Adrenal gland (tissue), 12 donors: Measurements from ENCODE around the gene STC2. TPM values are rescaled to one million over a fixed set of nuclear protein-coding genes. Genes with fewer than 3 reads are reported as not detected.
A peak's percentile ranks its signal among the peaks of the same experiment; 100 is the strongest.

ENCODE experiments used
- DNase-seq, 7 donors: peaks; one replicate each; pipeline ENCODE4 v3.0.0-alpha.2; 2019 to 2020
- H3K27ac ChIP-seq, 5 donors: fragments of 200-600 bp; sonication (generic) in 4 of 5; 1 replicate in 3 of 5; 2 replicates in 2 of 5; pipeline versions ENCODE4 v1.5.1 to v1.8.0; 2016 to 2020; ENCODE audit warnings: mild to moderate bottlenecking in 1 of 5
- H3K27me3 ChIP-seq: fragments of 200-600 bp; 2 replicates; pipeline ENCODE4 v1.8.0; 2021
- H3K36me3 ChIP-seq, 2 donors: fragments of 200-600 bp; replicated peaks in 1 of 2; 1 replicate in 1 of 2; 2 replicates in 1 of 2; pipeline versions ENCODE4 v1.5.1 to v1.8.0; 2018 to 2022
- H3K4me1 ChIP-seq, 2 donors: fragments of 200-600 bp; replicated peaks in 1 of 2; 1 replicate in 1 of 2; 2 replicates in 1 of 2; pipeline versions ENCODE4 v1.5.1 to v1.8.0; 2018 to 2021
- H3K4me3 ChIP-seq, 4 donors: fragments of 200-600 bp; sonication (generic) in 3 of 4; one replicate each; pipeline ENCODE4 v1.5.1; 2016 to 2018
- H3K9me3 ChIP-seq, 3 donors: fragments of 200-600 bp; sonication (generic) in 1 of 3; replicated peaks in 1 of 3; 1 replicate in 2 of 3; 2 replicates in 1 of 3; pipeline versions ENCODE4 v1.5.1 to v1.8.0; 2016 to 2021
- POLR2A ChIP-seq, 2 donors: fragments of 450-650 bp; IDR thresholded peaks; one replicate each; pipeline ENCODE4 v1.6.1; 2017; ENCODE audit warnings: antibody characterized with exemption in 2 of 2, mild to moderate bottlenecking in 2 of 2, moderate library complexity in 1 of 2
- WGBS, 4 donors: extraction: QIAGEN DNeasy Blood & Tissue Kit in 2 of 4; methylation state at CpG; one replicate each; pipeline versions ENCODE4 v1.1.5 to v1.1.7; 2013 to 2017; 5-methylcytosine and 5-hydroxymethylcytosine counted together
- intact Hi-C, 2 donors: fragments of 100-400 bp; cut with DNase I; formaldehyde crosslinking; loops; one replicate each; pipeline versions ENCODE4 v1.14.1 to v1.15.0; 2022 to 2023
- polyA plus RNA-seq, 3 donors: library from polyadenylated mRNA; stranded (reverse); fragments of 200-250 nt in 2 of 3; fragments of 350-450 nt in 1 of 3; fragmentation: Illumina TruSeq in 1 of 3; extraction: RNeasy Lipid Tissue Mini Kit (QIAGEN cat#74804) in 1 of 3; gene quantifications; one replicate each; pipeline ENCODE4 v1.2.3, GENCODE V29; 2013 to 2014
- total RNA-seq, 9 donors: library from RNA; depleted of rRNA in 4 of 9; stranded (reverse); fragments of >200 nt in 4 of 9; fragments of 120-200 nt in 1 of 9; fragmentation: NEBNext Ultra II Directional in 1 of 9; extraction: Animal tissue kit (Norgen Biotek cat#: 25700) in 1 of 9; gene quantifications; one replicate each; pipeline versions ENCODE4 v1.1.0 to v1.2.4, GENCODE V29; 2013 to 2023
- TF ChIP-seq, protein P1 (sequence below), 6 experiments: fragments of 450-650 bp in 4 of 6; fragments of 200-600 bp in 2 of 6; sonication (generic) in 1 of 6; IDR thresholded peaks; 1 replicate in 5 of 6; 2 replicates in 1 of 6; pipeline versions ENCODE4 v1.5.1 to v1.8.0; 2016 to 2021; ENCODE audit warnings: antibody characterized with exemption in 6 of 6, mild to moderate bottlenecking in 2 of 6, moderate library complexity in 1 of 6
- donor health status: healthy with polysubstance abuse.
- donor health status: Bipolar disorder and iron deficiency.
- donor health status: DM: yes; HTN: yes; CAD: no.
- donor health status: DM: no; HTN: no; CAD: no.
- donor health status: DM: no; HTN: no; CAD: no.
- donor health status: DM: yes; HTN: yes; CAD: no.

Gene STC2
- total and polyA plus RNA-seq, 12 donors: 0.28 to 3.5 (median 1.0) TPM

DNA sequence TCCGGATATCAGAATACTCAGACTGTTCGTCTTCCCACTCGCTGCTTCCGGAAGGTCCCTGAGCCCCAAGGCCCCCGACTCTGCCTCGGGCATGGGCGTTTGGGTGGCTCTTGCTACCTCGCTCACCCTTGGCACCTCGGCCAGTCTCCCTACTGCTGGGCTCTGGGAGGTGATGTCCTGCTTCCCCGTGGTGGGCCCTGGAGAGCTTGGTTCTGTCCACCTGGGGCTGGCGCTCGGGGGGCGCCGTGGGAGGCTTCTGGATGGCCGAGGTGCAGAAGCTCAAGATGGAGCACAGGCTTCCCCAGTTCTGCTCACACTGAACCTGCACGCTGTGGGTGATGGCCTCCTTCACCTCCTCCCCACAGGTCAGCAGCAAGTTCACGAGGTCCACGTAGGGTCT, 10.4 kb downstream of the STC2 start:
- no peaks in the 10 kb centered on the region for H3K9me3 ChIP-seq
- intact Hi-C loops: no loop called here
- no peak overlapping the region for H3K4me3 ChIP-seq
- TF ChIP-seq, protein P1, sequence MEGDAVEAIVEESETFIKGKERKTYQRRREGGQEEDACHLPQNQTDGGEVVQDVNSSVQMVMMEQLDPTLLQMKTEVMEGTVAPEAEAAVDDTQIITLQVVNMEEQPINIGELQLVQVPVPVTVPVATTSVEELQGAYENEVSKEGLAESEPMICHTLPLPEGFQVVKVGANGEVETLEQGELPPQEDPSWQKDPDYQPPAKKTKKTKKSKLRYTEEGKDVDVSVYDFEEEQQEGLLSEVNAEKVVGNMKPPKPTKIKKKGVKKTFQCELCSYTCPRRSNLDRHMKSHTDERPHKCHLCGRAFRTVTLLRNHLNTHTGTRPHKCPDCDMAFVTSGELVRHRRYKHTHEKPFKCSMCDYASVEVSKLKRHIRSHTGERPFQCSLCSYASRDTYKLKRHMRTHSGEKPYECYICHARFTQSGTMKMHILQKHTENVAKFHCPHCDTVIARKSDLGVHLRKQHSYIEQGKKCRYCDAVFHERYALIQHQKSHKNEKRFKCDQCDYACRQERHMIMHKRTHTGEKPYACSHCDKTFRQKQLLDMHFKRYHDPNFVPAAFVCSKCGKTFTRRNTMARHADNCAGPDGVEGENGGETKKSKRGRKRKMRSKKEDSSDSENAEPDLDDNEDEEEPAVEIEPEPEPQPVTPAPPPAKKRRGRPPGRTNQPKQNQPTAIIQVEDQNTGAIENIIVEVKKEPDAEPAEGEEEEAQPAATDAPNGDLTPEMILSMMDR (IDR thresholded peaks at IDR 0.05): no peak
- TF ChIP-seq POLR2A (IDR thresholded peaks at IDR 0.05): no peak
- H3K4me1 ChIP-seq: peaks cover 0 to 9% of the 10 kb centered on the region in 2 donors
- no peak overlapping the region for H3K27ac ChIP-seq
- peak in 1 of 7 donors; percentile 25 for DNase-seq
- H3K27me3 ChIP-seq: peaks cover 14% of the 10 kb centered on the region
- 83 to 91% (median 90%) methylated on average over 12 to 18 of the region's 18 CpGs for WGBS, 4 donors
- H3K36me3 ChIP-seq: no peaks in the 10 kb centered on the region

- H3K36me3 ChIP-seq: no peaks in the 10 kb centered on the region
- 89 to 92% (median 91%) methylated on average over 23 of the region's 23 CpGs for WGBS, 4 donors
- DNase-seq: peak in 1 of 7 donors; percentile 25
- peaks cover 0 to 9% of the 10 kb centered on the region in 2 donors for H3K4me1 ChIP-seq
- no peak for TF ChIP-seq POLR2A (IDR thresholded peaks at IDR 0.05)
- TF ChIP-seq, protein P1 (IDR thresholded peaks at IDR 0.05): no peak
- intact Hi-C loops: no loop called here
- no peak overlapping the region for H3K4me3 ChIP-seq
- peaks cover 14% of the 10 kb centered on the region for H3K27me3 ChIP-seq
- no peaks in the 10 kb centered on the region for H3K9me3 ChIP-seq
- H3K27ac ChIP-seq: no peak overlapping the region
Measured at GRCh38 chr5:173317091-173317730, 11.0 kb downstream of the STC2 start.

DNA sequence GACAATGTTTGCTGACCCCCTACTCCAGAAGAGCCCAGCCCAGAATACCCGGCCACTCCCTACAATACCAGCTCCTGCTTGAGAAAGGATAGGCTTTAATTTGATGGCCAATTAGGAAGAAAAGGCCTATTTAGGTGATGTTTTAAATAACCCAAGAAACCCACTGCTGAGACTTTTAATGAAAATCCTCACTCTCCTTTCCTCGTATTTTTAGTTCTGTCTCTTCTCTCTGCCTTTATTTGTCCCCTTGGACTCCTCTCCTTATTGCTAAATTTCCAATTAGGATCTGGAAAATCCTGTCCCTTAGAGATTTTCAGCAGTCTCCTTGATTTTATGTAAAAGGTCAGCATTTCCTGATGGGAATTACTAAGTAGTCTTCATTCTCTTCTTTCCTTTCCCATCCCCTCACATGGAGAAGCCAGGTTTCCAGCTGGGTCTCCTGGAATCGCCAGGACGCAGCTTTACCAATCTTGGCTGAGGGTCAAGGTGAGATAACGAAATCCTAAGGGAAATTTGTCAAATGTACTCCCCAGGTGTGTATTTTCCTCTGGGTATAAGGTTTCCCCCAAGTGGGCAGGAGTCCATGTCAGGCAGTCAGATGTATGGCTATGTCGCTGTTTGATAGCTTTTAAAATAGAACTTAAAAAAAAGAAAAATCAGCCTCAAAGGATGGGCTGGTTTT, 11.7 kb downstream of the STC2 start:
- peak in 1 of 7 donors; percentile 2 for DNase-seq
- peaks cover 0 to 9% of the 10 kb centered on the region in 2 donors for H3K4me1 ChIP-seq
- no peak overlapping the region for H3K4me3 ChIP-seq
- H3K27me3 ChIP-seq: peaks cover 14% of the 10 kb centered on the region
- no peaks in the 10 kb centered on the region for H3K9me3 ChIP-seq
- TF ChIP-seq, protein P1 (IDR thresholded peaks at IDR 0.05): no peak
- no peak for TF ChIP-seq POLR2A (IDR thresholded peaks at IDR 0.05)
- H3K36me3 ChIP-seq: no peaks in the 10 kb centered on the region
- peak overlapping the region in 1 of 5 donors; percentile 15 for H3K27ac ChIP-seq
- WGBS, 4 donors: 66 to 80% (median 69%) methylated on average over 6 of the region's 6 CpGs
- intact Hi-C loops: no loop called here

GRCh38 chr5:173315495-173316338, 12.5 kb downstream of the STC2 start:
- WGBS, 4 donors: 39 to 44% (median 41%) methylated on average over 21 of the region's 21 CpGs

More at GRCh38 chr5:173315495-173316338, 12.5 kb downstream of the STC2 start:
- Histone ChIP-seq H3K27me3 (peaks cover 14% of the 10 kb centered on the region), H3K4me3 (no peak overlapping the region), H3K36me3 (no peaks in the 10 kb centered on the region), H3K9me3 (no peaks in the 10 kb centered on the region), H3K27ac (peak overlapping the region in 1 of 5 donors; percentile 15), H3K4me1 (peaks cover under 1 to 15% of the 10 kb centered on the region in 2 donors)
- TF ChIP-seq, protein P1 (IDR thresholded peaks at IDR 0.05): no peak
- no peak for TF ChIP-seq POLR2A (IDR thresholded peaks at IDR 0.05)
- DNase-seq: peak in 4 of 7 donors; percentile 36 to 64 (median 46)
- intact Hi-C loops: no loop called here
